ENCODE measurements around the gene GOLGA8S.
"Not testable (repeated sequence)": the region's sequence is repeated elsewhere in the genome, so short reads cannot be mapped to it uniquely, and the experiment has no call there.

DNA sequence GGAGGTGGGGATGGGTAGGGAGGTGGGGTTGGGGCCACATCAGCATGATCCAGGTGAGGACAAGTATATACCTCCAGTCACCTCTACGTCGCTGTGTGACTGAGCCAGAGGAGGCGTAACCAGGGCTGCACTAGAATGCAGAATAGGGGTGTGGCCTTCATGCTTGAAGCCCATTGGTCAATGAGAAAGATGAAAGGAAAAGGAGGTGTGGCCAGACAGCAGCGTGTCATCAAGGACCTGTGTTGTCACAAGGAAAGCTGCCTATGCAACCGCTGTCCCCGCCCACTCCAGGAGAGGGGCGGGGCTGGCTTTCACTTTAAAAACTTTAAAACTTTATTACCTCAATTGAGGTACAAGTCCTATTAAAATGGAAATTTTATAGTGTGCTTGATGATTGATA lies 20.5 kb upstream of the GOLGA8S start, which contains the start of gene GOLGA6L26:
- TF ChIP-seq POLR2A (IDR thresholded peaks at IDR 0.05; ENCODE audit: low read length); GATA1 (IDR thresholded peaks at IDR 0.05; ENCODE audit: low read depth, low read length): not testable (repeated sequence)
